Skin of body (tissue), 2 donors: ENCODE data around the gene CARD11. TPM values are rescaled to one million over a fixed set of nuclear protein-coding genes. Genes with fewer than 3 reads are reported as not detected.
A peak's percentile ranks its signal among the peaks of the same experiment; 100 is the strongest.
"Not testable (repeated sequence)": the region's sequence is repeated elsewhere in the genome, so short reads cannot be mapped to it uniquely, and the experiment has no call there.

ENCODE experiments used
- DNase-seq: peaks from one replicate; lab custom pipeline; 2025; lab: John Stamatoyannopoulos, UW
- total RNA-seq: library from RNA; depleted of rRNA; stranded (reverse); fragments of >200 nt; gene quantifications from one replicate; pipeline ENCODE4 v1.2.3, GENCODE V29; 2014

The CARD11 gene
- total RNA-seq, 1 donor from 2014 or later = 0.59 TPM

- no peak for DNase-seq
Observed at GRCh38 chr7:2965745-2966270, 77.9 kb downstream of the CARD11 start.

GRCh38 chr7:2965301-2965700 lies 78.4 kb downstream of the CARD11 start:
- no peak for DNase-seq

- DNase-seq = no peak
Observed at GRCh38 chr7:2964208-2964607, 79.5 kb downstream of the CARD11 start.

- no peak for DNase-seq
Observed at GRCh38 chr7:2962865-2963264, 80.8 kb downstream of the CARD11 start.

GRCh38 chr7:2959828-2960599 lies 83.7 kb downstream of the CARD11 start:
- DNase-seq = no peak

GRCh38 chr7:2959103-2959680 lies 84.5 kb downstream of the CARD11 start:
- DNase-seq = no peak

GRCh38 chr7:2958416-2959102 lies 85.1 kb downstream of the CARD11 start:
- no peak for DNase-seq

GRCh38 chr7:2957369-2957727 lies 86.3 kb downstream of the CARD11 start:
- not testable (repeated sequence) for DNase-seq

- DNase-seq = no peak
Observed at GRCh38 chr7:2956526-2957368, 86.9 kb downstream of the CARD11 start.

GRCh38 chr7:2956076-2956475 lies 87.6 kb downstream of the CARD11 start:
- DNase-seq = no peak

- no peak for DNase-seq
Observed at GRCh38 chr7:2955269-2955668, 88.4 kb downstream of the CARD11 start.

- no peak for DNase-seq
Observed at GRCh38 chr7:2954433-2954853, 89.2 kb downstream of the CARD11 start.

- DNase-seq = no peak
Observed at GRCh38 chr7:2953588-2954407, 89.9 kb downstream of the CARD11 start.

GRCh38 chr7:2953099-2953498 lies 90.6 kb downstream of the CARD11 start:
- DNase-seq = no peak

- no peak for DNase-seq
Observed at GRCh38 chr7:2952316-2952715, 91.4 kb downstream of the CARD11 start.

- DNase-seq = no peak
Observed at GRCh38 chr7:2950578-2950977, 93.1 kb downstream of the CARD11 start.

GRCh38 chr7:2948749-2949148 lies 94.9 kb downstream of the CARD11 start:
- DNase-seq = peak; percentile 66

- DNase-seq = no peak
Observed at GRCh38 chr7:2947058-2947780, 96.4 kb downstream of the CARD11 start.

- DNase-seq = no peak
Observed at GRCh38 chr7:2945171-2945570, 98.5 kb downstream of the CARD11 start.

- DNase-seq = no peak
Observed at GRCh38 chr7:2944739-2945138, 98.9 kb downstream of the CARD11 start.
